Neural cell (in vitro differentiated cells): Measurements from ENCODE around the gene MMP1. TPM values are rescaled to one million over a fixed set of nuclear protein-coding genes. Genes with fewer than 3 reads are reported as not detected.

ENCODE experiments used
- H2AFZ ChIP-seq: fragments of 200-600, 300-800 bp; sonication (generic), shearing (Covaris generic); 2 replicates; pipeline ENCODE4 v1.6.0; 2014; ENCODE audit warnings: low read depth, mild to moderate bottlenecking, antibody characterized with exemption, low read length, moderate library complexity
- H3F3A ChIP-seq: fragments of 200-600 bp; shearing (Covaris generic); 2 replicates; pipeline ENCODE4 v1.6.1; 2016; ENCODE audit warnings: mild to moderate bottlenecking, moderate library complexity, mixed read lengths, antibody characterized with exemption, low read length; ENCODE audit not compliant: insufficient read depth, poor library complexity, severe bottlenecking
- H3K27ac ChIP-seq: fragments of 200-600, 300-800 bp; sonication (generic), shearing (Covaris generic); 2 replicates; pipeline ENCODE4 v1.5.1; 2014; ENCODE audit warnings: mild to moderate bottlenecking, low read length, moderate library complexity
- H3K27me3 ChIP-seq: fragments of 300-800, 200-600 bp; sonication (generic), shearing (Covaris generic); 2 replicates; pipeline ENCODE4 v1.6.0; 2014; ENCODE audit warnings: mild to moderate bottlenecking, low read depth, low read length, moderate library complexity; ENCODE audit not compliant: insufficient read depth
- H3K36me3 ChIP-seq: fragments of 300-800, 200-600 bp; sonication (generic), shearing (Covaris generic); 2 replicates; pipeline ENCODE4 v1.5.1; 2014; ENCODE audit warnings: mild to moderate bottlenecking, antibody characterized with exemption, low read length, moderate library complexity; ENCODE audit not compliant: insufficient read depth
- H3K4me2 ChIP-seq: fragments of 300-800, 200-600 bp; sonication (generic), shearing (Covaris generic); 2 replicates; pipeline ENCODE4 v1.6.0; 2014; ENCODE audit warnings: mild to moderate bottlenecking, low read length
- H3K4me3 ChIP-seq: fragments of 300-800, 200-600 bp; sonication (generic), shearing (Covaris generic); 2 replicates; pipeline ENCODE4 v1.5.1; 2014; ENCODE audit warnings: mild to moderate bottlenecking, low read length, moderate library complexity
- H3K79me2 ChIP-seq: fragments of 200-600 bp; shearing (Covaris generic); replicated peaks from 2 replicates; pipeline ENCODE4 v1.6.0; 2014; ENCODE audit warnings: mild to moderate bottlenecking, low read length, moderate library complexity; ENCODE audit not compliant: insufficient read depth
- H3K9ac ChIP-seq: fragments of 300-800, 200-600 bp; sonication (generic), shearing (Covaris generic); 2 replicates; pipeline ENCODE4 v1.6.1; 2016; ENCODE audit warnings: mild to moderate bottlenecking, low read length, mixed read lengths
- H3K9me2 ChIP-seq: fragments of 200-600 bp; shearing (Covaris generic); 2 replicates; pipeline ENCODE4 v1.6.1; 2016; ENCODE audit warnings: mild to moderate bottlenecking, low read length, mixed read lengths; ENCODE audit not compliant: insufficient read depth
- H3K9me3 ChIP-seq: fragments of 200-600, 300-800 bp; sonication (generic), shearing (Covaris generic); 2 replicates; pipeline ENCODE4 v1.6.1; 2016; ENCODE audit warnings: mild to moderate bottlenecking, mixed run types, low read length, moderate library complexity, mixed read lengths
- H4K20me1 ChIP-seq: fragments of 200-600 bp; shearing (Covaris generic); 2 replicates; pipeline ENCODE4 v1.6.1; 2016; ENCODE audit warnings: mild to moderate bottlenecking, mixed run types; ENCODE audit not compliant: insufficient read depth
- EZH2 ChIP-seq: fragments of 200-600, 300-800 bp; shearing (Covaris generic), sonication (generic); IDR thresholded peaks from 2 replicates; pipeline ENCODE4 v1.6.1; 2014; ENCODE audit warnings: antibody characterized with exemption, low read length, borderline replicate concordance, mild to moderate bottlenecking; ENCODE audit not compliant: insufficient read depth, poor library complexity, severe bottlenecking
- POLR2AphosphoS5 ChIP-seq: IDR thresholded peaks from 2 replicates; pipeline ENCODE4 v1.6.1; 2012
- RAD21 ChIP-seq: fragments of 450-650 bp; conservative IDR thresholded peaks from 2 replicates; pipeline ENCODE4 v1.6.1; 2014; ENCODE audit warnings: antibody characterized with exemption, mild to moderate bottlenecking, moderate library complexity
- SMC3 ChIP-seq: fragments of 450-650 bp; conservative IDR thresholded peaks from 2 replicates; pipeline ENCODE4 v1.6.1; 2014; ENCODE audit warnings: antibody characterized with exemption, mild to moderate bottlenecking, moderate library complexity; ENCODE audit not compliant: poor library complexity
- TAF1 ChIP-seq: IDR thresholded peaks from 2 replicates; pipeline ENCODE4 v1.6.1; 2012; ENCODE audit warnings: low read depth
- polyA plus RNA-seq: library from polyadenylated mRNA; depleted of rRNA; stranded (reverse); fragments of >200 nt; gene quantifications from 2 replicates; pipeline ENCODE4 v1.2.3, GENCODE V29; 2014
- TF ChIP-seq, protein P1 (sequence below): fragments of 450-650 bp; IDR thresholded peaks from 2 replicates; pipeline ENCODE4 v1.5.1; 2014; ENCODE audit warnings: antibody characterized with exemption, mild to moderate bottlenecking, moderate library complexity; ENCODE audit not compliant: poor library complexity, severe bottlenecking
- TF ChIP-seq, protein P2 (sequence below): IDR thresholded peaks from 2 replicates; pipeline ENCODE4 v1.6.1; 2012; ENCODE audit warnings: borderline replicate concordance

The MMP1 gene
- polyA plus RNA-seq, 1 donor from 2014 or later, result not detected

DNA sequence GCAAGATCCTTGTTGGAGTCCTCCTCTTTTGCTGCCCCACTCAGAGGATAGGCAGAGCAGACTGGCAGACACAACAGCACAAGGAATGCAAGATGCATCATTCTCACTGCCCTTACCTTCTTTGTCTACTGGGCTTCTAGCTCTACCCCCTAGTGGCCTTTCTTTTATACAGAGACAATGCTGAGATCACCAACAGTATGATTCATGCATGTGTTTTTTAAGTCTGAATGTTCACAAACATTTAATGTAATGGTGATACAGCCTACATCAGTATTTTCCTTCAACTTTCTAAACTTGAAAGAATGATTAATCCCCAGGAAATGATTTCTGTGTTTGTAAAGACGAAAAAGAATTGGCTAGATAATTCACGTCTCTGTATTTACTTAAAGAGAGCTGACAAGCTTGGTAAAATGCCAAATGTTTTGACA, 17.5 kb downstream of the MMP1 start, which contains the start of gene MMP10:
Gene MMP10 (minus strand): TSS at position 138 of the 428 bp plus-strand sequence. CDS start 37 bp downstream, at position 101.
- Histone ChIP-seq H3K9me3 (no peaks in the 10 kb centered on the region), H2AFZ (no peak within 1 kb of the TSS), H3K79me2 (no peaks in the 10 kb centered on the region), H3F3A (no peaks in the 10 kb centered on the region), H4K20me1 (no peaks in the 10 kb centered on the region), H3K27me3 (no peaks in the 10 kb centered on the region), H3K4me3 (no peak within 1 kb of the TSS), H3K4me2 (no peak within 1 kb of the TSS), H3K9me2 (no peaks in the 10 kb centered on the region), H3K27ac (no peak within 1 kb of the TSS), H3K9ac (no peak within 1 kb of the TSS), H3K36me3 (no peaks in the 10 kb centered on the region)
- no peak for TF ChIP-seq POLR2AphosphoS5
- TF ChIP-seq, protein P1, sequence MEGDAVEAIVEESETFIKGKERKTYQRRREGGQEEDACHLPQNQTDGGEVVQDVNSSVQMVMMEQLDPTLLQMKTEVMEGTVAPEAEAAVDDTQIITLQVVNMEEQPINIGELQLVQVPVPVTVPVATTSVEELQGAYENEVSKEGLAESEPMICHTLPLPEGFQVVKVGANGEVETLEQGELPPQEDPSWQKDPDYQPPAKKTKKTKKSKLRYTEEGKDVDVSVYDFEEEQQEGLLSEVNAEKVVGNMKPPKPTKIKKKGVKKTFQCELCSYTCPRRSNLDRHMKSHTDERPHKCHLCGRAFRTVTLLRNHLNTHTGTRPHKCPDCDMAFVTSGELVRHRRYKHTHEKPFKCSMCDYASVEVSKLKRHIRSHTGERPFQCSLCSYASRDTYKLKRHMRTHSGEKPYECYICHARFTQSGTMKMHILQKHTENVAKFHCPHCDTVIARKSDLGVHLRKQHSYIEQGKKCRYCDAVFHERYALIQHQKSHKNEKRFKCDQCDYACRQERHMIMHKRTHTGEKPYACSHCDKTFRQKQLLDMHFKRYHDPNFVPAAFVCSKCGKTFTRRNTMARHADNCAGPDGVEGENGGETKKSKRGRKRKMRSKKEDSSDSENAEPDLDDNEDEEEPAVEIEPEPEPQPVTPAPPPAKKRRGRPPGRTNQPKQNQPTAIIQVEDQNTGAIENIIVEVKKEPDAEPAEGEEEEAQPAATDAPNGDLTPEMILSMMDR, result peak; percentile 32
- TF ChIP-seq RAD21, result no peak
- no peak for TF ChIP-seq EZH2

DNA sequence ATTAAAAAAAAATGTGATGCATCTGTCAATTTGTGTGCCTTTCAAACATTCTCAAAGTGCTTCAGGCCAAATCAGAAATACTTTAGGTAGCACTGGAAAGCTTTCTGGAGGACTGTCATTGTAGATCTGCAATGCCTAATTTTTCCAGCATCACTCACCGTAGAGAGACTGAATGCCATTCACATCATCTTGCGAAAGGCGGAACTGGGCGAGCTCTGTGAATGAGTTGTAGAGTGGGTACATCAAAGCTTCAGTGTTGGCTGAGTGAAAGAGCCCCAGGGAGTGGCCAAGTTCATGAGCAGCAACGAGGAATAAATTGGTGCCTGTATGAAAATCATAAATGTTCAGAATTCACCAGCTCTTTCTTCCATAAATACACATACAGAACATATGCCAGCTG, 21.5 kb downstream of the MMP1 start:
- H4K20me1 ChIP-seq, result no peaks in the 10 kb centered on the region
- H3K9me3 ChIP-seq, result no peaks in the 10 kb centered on the region
- H3K27me3 ChIP-seq, result no peaks in the 10 kb centered on the region
- H3K9ac ChIP-seq, result no peak overlapping the region
- no peak overlapping the region for H2AFZ ChIP-seq
- H3K9me2 ChIP-seq, result no peaks in the 10 kb centered on the region
- H3K36me3 ChIP-seq, result no peaks in the 10 kb centered on the region
- no peak overlapping the region for H3K4me3 ChIP-seq
- H3F3A ChIP-seq, result no peaks in the 10 kb centered on the region
- no peak overlapping the region for H3K27ac ChIP-seq
- no peak overlapping the region for H3K4me2 ChIP-seq
- TF ChIP-seq RAD21 (no peak), EZH2 (no peak), TAF1 (no peak), SMC3 (no peak)
- TF ChIP-seq, protein P1, result no peak
- TF ChIP-seq, protein P2, sequence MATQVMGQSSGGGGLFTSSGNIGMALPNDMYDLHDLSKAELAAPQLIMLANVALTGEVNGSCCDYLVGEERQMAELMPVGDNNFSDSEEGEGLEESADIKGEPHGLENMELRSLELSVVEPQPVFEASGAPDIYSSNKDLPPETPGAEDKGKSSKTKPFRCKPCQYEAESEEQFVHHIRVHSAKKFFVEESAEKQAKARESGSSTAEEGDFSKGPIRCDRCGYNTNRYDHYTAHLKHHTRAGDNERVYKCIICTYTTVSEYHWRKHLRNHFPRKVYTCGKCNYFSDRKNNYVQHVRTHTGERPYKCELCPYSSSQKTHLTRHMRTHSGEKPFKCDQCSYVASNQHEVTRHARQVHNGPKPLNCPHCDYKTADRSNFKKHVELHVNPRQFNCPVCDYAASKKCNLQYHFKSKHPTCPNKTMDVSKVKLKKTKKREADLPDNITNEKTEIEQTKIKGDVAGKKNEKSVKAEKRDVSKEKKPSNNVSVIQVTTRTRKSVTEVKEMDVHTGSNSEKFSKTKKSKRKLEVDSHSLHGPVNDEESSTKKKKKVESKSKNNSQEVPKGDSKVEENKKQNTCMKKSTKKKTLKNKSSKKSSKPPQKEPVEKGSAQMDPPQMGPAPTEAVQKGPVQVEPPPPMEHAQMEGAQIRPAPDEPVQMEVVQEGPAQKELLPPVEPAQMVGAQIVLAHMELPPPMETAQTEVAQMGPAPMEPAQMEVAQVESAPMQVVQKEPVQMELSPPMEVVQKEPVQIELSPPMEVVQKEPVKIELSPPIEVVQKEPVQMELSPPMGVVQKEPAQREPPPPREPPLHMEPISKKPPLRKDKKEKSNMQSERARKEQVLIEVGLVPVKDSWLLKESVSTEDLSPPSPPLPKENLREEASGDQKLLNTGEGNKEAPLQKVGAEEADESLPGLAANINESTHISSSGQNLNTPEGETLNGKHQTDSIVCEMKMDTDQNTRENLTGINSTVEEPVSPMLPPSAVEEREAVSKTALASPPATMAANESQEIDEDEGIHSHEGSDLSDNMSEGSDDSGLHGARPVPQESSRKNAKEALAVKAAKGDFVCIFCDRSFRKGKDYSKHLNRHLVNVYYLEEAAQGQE, result no peak
- no peaks in the 10 kb centered on the region for H3K79me2 ChIP-seq
